HT-29 (cell line): ENCODE data around the gene SEMA3F. TPM values are rescaled to one million over a fixed set of nuclear protein-coding genes. Genes with fewer than 3 reads are reported as not detected.

Source experiments
- DNase-seq: peaks from one replicate; pipeline ENCODE4 v3.0.0-alpha.2; 2015; ENCODE audit warnings: low spot score
- total RNA-seq: library from RNA; depleted of rRNA; stranded (reverse); fragments of >200 nt; shearing (Covaris generic); gene quantifications from 2 replicates; pipeline ENCODE4 v1.2.3, GENCODE V29; 2014

Gene SEMA3F
- total RNA-seq, 1 experiment from 2014 or later, result 16.5 TPM

- no peak for DNase-seq
Observed at GRCh38 chr3:50155891-50156290, 767 bp downstream of the SEMA3F start.

GRCh38 chr3:50156549-50157493 is 1.7 kb downstream of the SEMA3F start:
- no peak for DNase-seq

GRCh38 chr3:50157827-50158529 is 2.9 kb downstream of the SEMA3F start:
- no peak for DNase-seq

GRCh38 chr3:50158530-50159146 is 3.5 kb downstream of the SEMA3F start:
- no peak for DNase-seq

GRCh38 chr3:50160561-50160983 is 5.4 kb downstream of the SEMA3F start:
- no peak for DNase-seq

- DNase-seq, result peak; percentile 38
Observed at GRCh38 chr3:50161320-50161719, 6.2 kb downstream of the SEMA3F start.

- no peak for DNase-seq
Observed at GRCh38 chr3:50162034-50162883, 7.1 kb downstream of the SEMA3F start.

GRCh38 chr3:50163572-50164455 is 8.7 kb downstream of the SEMA3F start:
- peak; percentile 63 for DNase-seq

GRCh38 chr3:50164481-50164880 is 9.4 kb downstream of the SEMA3F start:
- DNase-seq, result no peak

- no peak for DNase-seq
Observed at GRCh38 chr3:50164984-50165909, 10.1 kb downstream of the SEMA3F start.

GRCh38 chr3:50165910-50166538 is 10.9 kb downstream of the SEMA3F start:
- DNase-seq, result no peak

GRCh38 chr3:50166620-50167019 is 11.5 kb downstream of the SEMA3F start:
- DNase-seq, result no peak

- peak; percentile 28 for DNase-seq
Observed at GRCh38 chr3:50167069-50167840, 12.1 kb downstream of the SEMA3F start.

GRCh38 chr3:50167841-50168209 is 12.7 kb downstream of the SEMA3F start:
- no peak for DNase-seq

GRCh38 chr3:50168388-50168787 is 13.3 kb downstream of the SEMA3F start:
- peak; percentile 33 for DNase-seq

- DNase-seq, result no peak
Observed at GRCh38 chr3:50168791-50169190, 13.7 kb downstream of the SEMA3F start.

GRCh38 chr3:50169232-50169832 is 14.2 kb downstream of the SEMA3F start:
- DNase-seq, result no peak
